GM21447 (cell line): Measurements from ENCODE around the gene EIF2B1.
"Not testable (repeated sequence)": the region's sequence is repeated elsewhere in the genome, so short reads cannot be mapped to it uniquely, and the experiment has no call there.

Experiments
- ATAC-seq: cut with Tn5 transposase; IDR thresholded peaks from one replicate; pipeline ENCODE4 v1.9.1; 2021; ENCODE audit not compliant: unreplicated experiment

The EIF2B1 gene

GRCh38 chr12:123621101-123621500 is 12.4 kb downstream of the EIF2B1 start:
- ATAC-seq: no peak

GRCh38 chr12:123617580-123617979 is 15.9 kb downstream of the EIF2B1 start:
- ATAC-seq: no peak

GRCh38 chr12:123617144-123617543 is 16.3 kb downstream of the EIF2B1 start:
- ATAC-seq: no peak

- no peak for ATAC-seq
Observed at GRCh38 chr12:123614531-123614930, 19.0 kb downstream of the EIF2B1 start.

- ATAC-seq: no peak
Observed at GRCh38 chr12:123614110-123614509, 19.4 kb downstream of the EIF2B1 start.

- no peak for ATAC-seq
Observed at GRCh38 chr12:123608182-123608581, 25.3 kb downstream of the EIF2B1 start.

GRCh38 chr12:123607756-123608155 is 25.7 kb downstream of the EIF2B1 start:
- no peak for ATAC-seq

GRCh38 chr12:123603495-123603894 is 30.0 kb downstream of the EIF2B1 start:
- not testable (repeated sequence) for ATAC-seq

- ATAC-seq: no peak
Observed at GRCh38 chr12:123602651-123603195, 30.8 kb downstream of the EIF2B1 start.

GRCh38 chr12:123601602-123602489 is 31.6 kb downstream of the EIF2B1 start, which contains the start of gene DDX55:
Gene DDX55 (plus strand): TSS chr12:123602099. CDS start chr12:123602149, 50 bp downstream.
- ATAC-seq: peak; percentile 77

- ATAC-seq: no peak
Observed at GRCh38 chr12:123599721-123600120, 33.8 kb downstream of the EIF2B1 start.

GRCh38 chr12:123599310-123599709 is 34.2 kb downstream of the EIF2B1 start:
- ATAC-seq: no peak

GRCh38 chr12:123598522-123598921 is 35.0 kb downstream of the EIF2B1 start:
- ATAC-seq: no peak

- no peak for ATAC-seq
Observed at GRCh38 chr12:123597100-123597499, 36.4 kb downstream of the EIF2B1 start.

GRCh38 chr12:123595729-123596128 is 37.8 kb downstream of the EIF2B1 start:
- ATAC-seq: no peak

- ATAC-seq: no peak
Observed at GRCh38 chr12:123591702-123592481, 41.6 kb downstream of the EIF2B1 start.

GRCh38 chr12:123580772-123581171 is 52.7 kb downstream of the EIF2B1 start:
- ATAC-seq: no peak

- not testable (repeated sequence) for ATAC-seq
Observed at GRCh38 chr12:123578829-123579228, 54.7 kb downstream of the EIF2B1 start.

- ATAC-seq: no peak
Observed at GRCh38 chr12:123578243-123578642, 55.2 kb downstream of the EIF2B1 start.

GRCh38 chr12:123576611-123577010 is 56.9 kb downstream of the EIF2B1 start:
- no peak for ATAC-seq

- no peak for ATAC-seq
Observed at GRCh38 chr12:123573870-123574269, 59.6 kb downstream of the EIF2B1 start.

GRCh38 chr12:123572391-123572790 is 61.1 kb downstream of the EIF2B1 start:
- ATAC-seq: no peak
